Thyroid gland (tissue), 4 donors: Measurements from ENCODE around the gene HOXA3. TPM values are rescaled to one million over a fixed set of nuclear protein-coding genes. Genes with fewer than 3 reads are reported as not detected.

Experiments
- DNase-seq, 2 donors: peaks; one replicate each; pipeline ENCODE4 v3.0.0-alpha.2; 2019
- H3K27ac ChIP-seq, 3 donors: fragments of 200-600 bp; sonication (generic); 1 replicate in 2 of 3; 2 replicates in 1 of 3; pipeline ENCODE4 v1.5.1; 2016 to 2019; ENCODE audit warnings: mild to moderate bottlenecking in 1 of 3, moderate library complexity in 1 of 3
- H3K27me3 ChIP-seq: fragments of 200-600 bp; sonication (generic); one replicate; pipeline ENCODE4 v1.5.1; 2019
- H3K36me3 ChIP-seq, 2 donors: fragments of 200-600 bp; sonication (generic); one replicate each; pipeline ENCODE4 v1.5.1; 2016 to 2019
- H3K4me1 ChIP-seq, 2 donors: fragments of 200-600 bp; sonication (generic); one replicate each; pipeline ENCODE4 v1.5.1; 2017 to 2019
- H3K4me3 ChIP-seq, 3 donors: fragments of 200-600 bp; sonication (generic); replicated peaks in 1 of 3; 1 replicate in 2 of 3; 2 replicates in 1 of 3; pipeline ENCODE4 v1.5.1; 2016; ENCODE audit warnings: mild to moderate bottlenecking in 1 of 3
- H3K9me3 ChIP-seq: fragments of 200-600 bp; sonication (generic); one replicate; pipeline ENCODE4 v1.5.1; 2017
- POLR2A ChIP-seq, 2 donors: fragments of 450-650 bp; IDR thresholded peaks; one replicate each; pipeline ENCODE4 v1.6.1; 2017; ENCODE audit warnings: antibody characterized with exemption in 2 of 2, mild to moderate bottlenecking in 2 of 2, moderate library complexity in 1 of 2
- WGBS, 2 donors: methylation state at CpG; one replicate each; pipeline ENCODE4 v1.1.5; 2017; 5-methylcytosine and 5-hydroxymethylcytosine counted together
- intact Hi-C: fragments of 100-400 bp; cut with DNase I; formaldehyde crosslinking; loops from one replicate; pipeline ENCODE4 v1.15.1; 2023
- total RNA-seq, 4 donors: library from RNA; depleted of rRNA; stranded (reverse); fragments of >200 nt; gene quantifications; one replicate each; pipeline ENCODE4 v1.2.3, GENCODE V29; 2016
- TF ChIP-seq, protein P1 (sequence below), 6 experiments: fragments of 200-600 bp in 3 of 6; fragments of 450-650 bp in 3 of 6; sonication (generic) in 3 of 6; IDR thresholded peaks; one replicate each; pipeline ENCODE4 v1.5.1; 2016 to 2019; ENCODE audit warnings: antibody characterized with exemption in 6 of 6, mild to moderate bottlenecking in 2 of 6, inconsistent platforms in 1 of 6, moderate library complexity in 1 of 6

Gene HOXA3
- total RNA-seq, 4 donors from 2014 or later, result 0.94 to 6.1 (median 1.9) TPM

DNA sequence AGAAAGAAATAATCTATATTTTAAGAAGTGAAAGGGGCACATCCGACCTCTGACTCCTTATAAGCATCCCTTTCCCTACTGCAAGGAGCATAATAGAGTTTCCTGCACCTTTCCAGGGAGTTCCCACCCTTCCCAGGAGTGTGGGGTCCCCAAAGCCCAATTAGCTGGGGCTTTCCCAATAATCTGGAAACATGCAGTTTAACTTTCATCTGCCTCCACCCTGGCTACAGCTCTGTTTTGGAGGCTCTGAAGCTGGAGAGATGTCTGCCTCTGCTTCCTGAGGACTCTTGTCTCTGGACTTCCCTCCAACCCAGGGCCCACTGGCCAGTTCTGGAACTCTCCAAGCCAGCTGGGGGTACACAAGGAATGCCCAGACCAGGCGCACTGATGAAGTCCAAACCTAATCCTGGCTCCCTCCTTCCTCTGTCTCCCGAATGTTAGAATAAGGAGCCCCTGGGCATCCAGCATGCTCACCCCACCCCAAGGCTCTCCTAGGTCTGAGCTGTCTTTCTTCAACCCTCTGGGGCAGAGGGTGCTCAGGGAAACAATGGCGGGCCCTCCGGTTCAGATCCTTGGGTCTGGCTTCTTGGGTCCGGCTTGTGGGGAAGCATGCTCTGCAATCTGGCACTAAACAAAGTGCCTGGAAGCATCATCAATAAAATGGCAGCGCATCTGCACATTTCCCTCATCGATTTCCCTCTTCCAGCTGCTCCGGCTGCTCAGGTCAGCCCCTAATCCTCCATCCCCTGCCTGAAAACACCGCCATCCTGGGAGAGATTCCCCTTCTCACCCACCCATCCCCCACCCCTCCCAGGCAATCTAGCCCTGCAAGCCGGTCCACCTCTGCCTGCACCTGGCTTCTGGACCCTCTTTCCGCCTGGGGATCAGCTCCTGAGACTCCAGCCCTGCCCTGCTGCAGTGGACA lies 35.2 kb downstream of the HOXA3 start:
- WGBS, 2 donors, result 16 to 18% methylated on average over 12 of the region's 12 CpGs
- Histone ChIP-seq H3K27ac (peak overlapping the region; percentile 52 to 80 (median 71)), H3K9me3 (no peaks in the 10 kb centered on the region), H3K4me1 (peaks cover 0 to 4% of the 10 kb centered on the region in 2 donors), H3K27me3 (peaks cover 36% of the 10 kb centered on the region), H3K36me3 (no peaks in the 10 kb centered on the region), H3K4me3 (peak overlapping the region in 1 of 3 donors; percentile 8)
- TF ChIP-seq POLR2A (IDR thresholded peaks at IDR 0.05), result no peak
- TF ChIP-seq, protein P1, sequence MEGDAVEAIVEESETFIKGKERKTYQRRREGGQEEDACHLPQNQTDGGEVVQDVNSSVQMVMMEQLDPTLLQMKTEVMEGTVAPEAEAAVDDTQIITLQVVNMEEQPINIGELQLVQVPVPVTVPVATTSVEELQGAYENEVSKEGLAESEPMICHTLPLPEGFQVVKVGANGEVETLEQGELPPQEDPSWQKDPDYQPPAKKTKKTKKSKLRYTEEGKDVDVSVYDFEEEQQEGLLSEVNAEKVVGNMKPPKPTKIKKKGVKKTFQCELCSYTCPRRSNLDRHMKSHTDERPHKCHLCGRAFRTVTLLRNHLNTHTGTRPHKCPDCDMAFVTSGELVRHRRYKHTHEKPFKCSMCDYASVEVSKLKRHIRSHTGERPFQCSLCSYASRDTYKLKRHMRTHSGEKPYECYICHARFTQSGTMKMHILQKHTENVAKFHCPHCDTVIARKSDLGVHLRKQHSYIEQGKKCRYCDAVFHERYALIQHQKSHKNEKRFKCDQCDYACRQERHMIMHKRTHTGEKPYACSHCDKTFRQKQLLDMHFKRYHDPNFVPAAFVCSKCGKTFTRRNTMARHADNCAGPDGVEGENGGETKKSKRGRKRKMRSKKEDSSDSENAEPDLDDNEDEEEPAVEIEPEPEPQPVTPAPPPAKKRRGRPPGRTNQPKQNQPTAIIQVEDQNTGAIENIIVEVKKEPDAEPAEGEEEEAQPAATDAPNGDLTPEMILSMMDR (IDR thresholded peaks at IDR 0.05), result no peak
- intact Hi-C loops, result no loop called here
- DNase-seq, result no peak

DNA sequence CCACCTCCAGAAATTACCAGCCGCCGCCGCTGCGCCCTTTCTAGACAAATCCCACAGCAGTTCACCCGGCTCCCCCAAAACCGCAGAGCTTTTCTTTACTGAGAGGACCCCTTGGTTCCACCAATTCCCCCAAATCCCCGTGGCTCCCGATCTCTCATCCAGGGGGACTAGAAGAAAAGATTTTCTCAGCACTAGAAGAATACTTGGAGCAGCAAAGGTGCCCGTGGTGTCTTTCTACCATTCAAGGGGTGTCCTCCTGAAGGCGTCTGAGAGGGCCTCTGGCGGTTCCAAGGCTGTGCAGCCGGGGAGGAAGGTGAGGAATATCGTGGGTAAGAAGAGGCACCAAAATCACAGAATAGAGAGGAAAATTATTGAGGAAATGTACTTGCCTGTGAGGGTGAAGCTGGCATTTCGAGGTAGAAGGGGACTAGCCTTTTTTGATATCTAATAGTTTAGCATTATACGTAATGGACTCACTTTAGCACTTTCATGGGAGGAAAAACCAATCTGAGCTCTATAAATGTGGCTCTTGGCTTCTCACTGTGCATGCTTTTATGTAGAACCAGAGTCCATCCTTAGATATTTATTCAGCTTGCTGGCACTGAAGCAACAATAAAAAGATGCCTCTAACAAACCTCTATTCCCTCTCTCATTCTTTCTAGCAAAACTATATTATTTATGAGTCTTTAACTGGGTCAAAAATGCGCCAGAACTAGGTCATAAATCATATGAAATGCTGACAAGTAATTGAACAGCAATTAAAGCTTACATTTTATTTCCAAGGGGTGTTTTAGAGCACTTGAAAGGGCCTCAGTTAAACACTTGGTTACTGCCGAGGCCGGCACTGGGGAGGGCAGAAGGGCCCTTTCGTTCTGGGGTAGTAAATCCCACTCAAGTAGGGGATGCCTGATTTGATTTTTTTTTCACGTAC lies 36.1 kb downstream of the HOXA3 start:
- WGBS, 2 donors, result 14 to 25% methylated on average over 20 of the region's 20 CpGs
- DNase-seq, result no peak
- Histone ChIP-seq H3K27me3 (peaks cover 36% of the 10 kb centered on the region), H3K4me1 (peaks cover 0 to 4% of the 10 kb centered on the region in 2 donors), H3K27ac (peak overlapping the region; percentile 71 to 81 (median 80)), H3K36me3 (no peaks in the 10 kb centered on the region), H3K9me3 (no peaks in the 10 kb centered on the region), H3K4me3 (peak overlapping the region in 2 of 3 donors; percentile 1 to 28)
- TF ChIP-seq, protein P1 (IDR thresholded peaks at IDR 0.05), result no peak
- TF ChIP-seq POLR2A (IDR thresholded peaks at IDR 0.05), result no peak
- intact Hi-C loops, result no loop called here

DNA sequence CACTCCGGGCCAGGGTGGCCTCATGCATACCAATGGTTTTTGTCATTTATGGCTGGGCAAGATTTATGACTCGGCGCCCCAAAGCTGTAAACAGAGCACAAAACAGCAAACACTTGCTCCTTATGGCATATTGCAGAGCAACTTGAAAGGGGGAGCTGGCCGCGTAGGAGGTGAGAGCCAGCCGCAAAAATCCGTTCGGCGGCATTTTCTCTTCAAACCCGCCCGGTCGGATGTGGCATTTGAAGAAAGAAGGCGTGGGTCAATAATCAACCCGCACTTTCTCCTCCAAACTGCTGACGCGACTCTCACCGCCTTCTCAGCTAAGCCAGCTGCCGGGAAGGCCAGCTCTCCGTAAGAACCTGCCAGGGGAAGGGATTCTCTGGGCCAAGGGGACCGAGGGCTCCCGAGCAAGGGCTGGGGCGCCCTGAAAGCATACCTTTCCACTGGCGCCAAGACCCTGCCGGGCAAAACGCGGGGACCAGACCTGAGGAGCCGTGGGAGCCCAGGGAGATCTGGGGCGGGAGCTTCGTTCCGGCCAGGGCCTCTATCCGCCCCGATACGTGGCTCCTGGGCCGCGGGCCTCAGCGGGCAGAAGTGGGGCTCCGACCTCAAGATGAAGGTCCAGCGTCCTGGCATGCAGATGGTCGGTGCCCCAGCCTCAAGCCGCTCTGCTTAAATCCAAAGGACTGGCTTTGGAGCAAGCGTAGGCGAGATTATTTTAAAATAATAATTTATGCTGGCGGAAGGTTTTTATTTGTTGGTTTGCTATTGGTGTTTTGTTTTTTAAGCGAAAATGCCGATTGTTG lies 37.0 kb downstream of the HOXA3 start:
- TF ChIP-seq POLR2A (IDR thresholded peaks at IDR 0.05), result no peak
- TF ChIP-seq, protein P1 (IDR thresholded peaks at IDR 0.05), result no peak
- peaks cover 0 to 6% of the 10 kb centered on the region in 2 donors for H3K4me1 ChIP-seq
- H3K36me3 ChIP-seq, result no peaks in the 10 kb centered on the region
- H3K9me3 ChIP-seq, result no peaks in the 10 kb centered on the region
- WGBS, 2 donors, result 12 to 24% methylated on average over 23 to 38 of the region's 45 CpGs
- intact Hi-C loops, result no loop called here
- no peak for DNase-seq
- H3K27ac ChIP-seq, result peak overlapping the region; percentile 71 to 81 (median 80)
- peaks cover 43% of the 10 kb centered on the region for H3K27me3 ChIP-seq
- peak overlapping the region in 1 of 3 donors; percentile 5 for H3K4me3 ChIP-seq

DNA sequence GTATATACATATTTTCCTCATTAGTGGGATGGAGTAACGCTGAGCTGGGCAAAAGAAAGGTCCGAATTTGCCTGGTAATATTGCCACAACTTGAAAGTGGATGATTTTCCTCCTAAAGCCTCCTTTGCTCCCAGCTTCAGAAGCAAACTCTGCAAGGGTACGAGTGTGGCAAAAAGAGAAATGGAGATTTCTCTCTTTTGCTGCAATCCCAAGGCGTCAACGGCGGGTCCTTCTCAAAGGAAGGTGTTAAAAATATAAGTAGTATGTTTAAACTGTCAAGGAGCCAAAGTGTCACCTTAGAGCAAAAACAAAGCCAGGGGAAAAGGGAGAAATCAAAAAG lies 37.5 kb downstream of the HOXA3 start:
- TF ChIP-seq, protein P1 (IDR thresholded peaks at IDR 0.05), result no peak
- no peak for TF ChIP-seq POLR2A (IDR thresholded peaks at IDR 0.05)
- H3K27me3 ChIP-seq, result peaks cover 43% of the 10 kb centered on the region
- H3K4me1 ChIP-seq, result peaks cover 0 to 11% of the 10 kb centered on the region in 2 donors
- no peaks in the 10 kb centered on the region for H3K36me3 ChIP-seq
- WGBS, 2 donors, result 17 to 29% methylated on average over 6 of the region's 6 CpGs
- no peak for DNase-seq
- H3K4me3 ChIP-seq, result peak overlapping the region in 1 of 3 donors; percentile 5
- peak overlapping the region; percentile 71 to 81 (median 80) for H3K27ac ChIP-seq
- intact Hi-C loops, result no loop called here
- no peaks in the 10 kb centered on the region for H3K9me3 ChIP-seq
